K562 (cell line): Measurements from ENCODE around the gene NUP214. TPM values are rescaled to one million over a fixed set of nuclear protein-coding genes. Genes with fewer than 3 reads are reported as not detected.
A peak's percentile ranks its signal among the peaks of the same experiment; 100 is the strongest.

Experiments used
- ATAC-seq: fragments of 200-7000 bp; cut with Tn5 transposase; 3 replicates; pipeline ENCODE4 v1.9.1; 2020; ENCODE audit warnings: moderate library complexity
- BruUV-seq: library from RNA; stranded (reverse); fragments of 400-500 nt; replicated peaks from 2 replicates; lab custom pipeline; 2021; lab: Mats Ljungman, UMichigan
- CTCF ChIA-PET: fragments of 300-600 bp; formaldehyde crosslinking; extraction: SDS; loops from one replicate; lab custom pipeline; 2021; ENCODE audit warnings: low intra/inter-chr PET ratio; lab: Yijun Ruan, JAX
- POLR2A ChIA-PET: fragments of 300-600, 350-650 bp; sonication (Branson Sonifier 250); formaldehyde crosslinking; extraction: SDS; loops from one replicate; lab custom pipeline; 2021; ENCODE audit warnings: antibody characterized with exemption, inconsistent platforms; lab: Yijun Ruan, JAX
- DNase-seq, 4 experiments: peaks; one replicate each; pipeline versions ENCODE4 v3.0.0 to v3.0.0-alpha.2; 2011 to 2018; ENCODE audit warnings: low spot score in 3 of 4, mixed read lengths in 3 of 4; ENCODE audit errors: extremely low read depth in 1 of 4
- FAIRE-seq: peaks from 2 replicates; lab custom pipeline; 2011; peaks lifted over from hg19 to GRCh38; lab: Jason Lieb, UNC
- H2AFZ ChIP-seq: 2 replicates; pipeline ENCODE4 v1.6.0; 2011; ENCODE audit warnings: low read depth, low read length, control low read depth, inconsistent platforms
- H3K27ac ChIP-seq: fragments of 200-600 bp; 3 replicates; pipeline ENCODE4 v1.8.0; 2011; ENCODE audit warnings: low read depth, mild to moderate bottlenecking, control low read depth, inconsistent platforms, low read length, moderate library complexity, mixed read lengths; ENCODE audit errors: extremely low read depth
- H3K27me3 ChIP-seq, 2 experiments: fragments of 300-600 bp in 1 of 2; 2 replicates in 1 of 2; 3 replicates in 1 of 2; pipeline versions ENCODE4 v1.6.0 to v1.8.0; 2011; ENCODE audit warnings: inconsistent platforms in 2 of 2, low read length in 2 of 2, mild to moderate bottlenecking in 1 of 2, mixed read lengths in 1 of 2, moderate library complexity in 1 of 2; ENCODE audit not compliant: control insufficient read depth in 2 of 2, insufficient read depth in 2 of 2
- H3K36me3 ChIP-seq: fragments of 300-600 bp; 3 replicates; pipeline ENCODE4 v1.8.0; 2011; ENCODE audit warnings: mild to moderate bottlenecking, low read length, inconsistent platforms; ENCODE audit not compliant: control insufficient read depth, insufficient read depth
- H3K4me1 ChIP-seq, 2 experiments: fragments of 200-600 bp in 1 of 2; replicated peaks in 1 of 2; 2 replicates in 1 of 2; 3 replicates in 1 of 2; pipeline versions ENCODE4 v1.5.1 to v1.8.0; 2011; ENCODE audit warnings: inconsistent platforms in 2 of 2, low read length in 2 of 2, mild to moderate bottlenecking in 1 of 2, mixed read lengths in 1 of 2, moderate library complexity in 1 of 2; ENCODE audit not compliant: control insufficient read depth in 2 of 2, insufficient read depth in 2 of 2
- H3K4me2 ChIP-seq: 2 replicates; pipeline ENCODE4 v1.6.1; 2011; ENCODE audit warnings: low read length, control low read depth, inconsistent platforms, mixed read lengths; ENCODE audit not compliant: insufficient read depth
- H3K4me3 ChIP-seq: fragments of 200-600 bp; sonication (generic), shearing (Covaris generic); 2 replicates; pipeline ENCODE4 v1.5.1; 2016; ENCODE audit warnings: control low read depth, inconsistent platforms
- H3K79me2 ChIP-seq: fragments of 200-600 bp; 3 replicates; pipeline ENCODE4 v1.8.0; 2011; ENCODE audit warnings: low read length, inconsistent platforms; ENCODE audit not compliant: control insufficient read depth, insufficient read depth
- H3K9ac ChIP-seq, 2 experiments: 2 replicates each; pipeline versions ENCODE4 v1.6.0 to v1.6.1; 2011; ENCODE audit warnings: low read depth in 2 of 2, low read length in 2 of 2, control low read depth in 1 of 2, inconsistent platforms in 1 of 2, mild to moderate bottlenecking in 1 of 2, mixed read lengths in 1 of 2; ENCODE audit not compliant: insufficient read depth in 1 of 2
- H3K9me1 ChIP-seq: one replicate; pipeline ENCODE4 v1.6.0; 2011; ENCODE audit warnings: inconsistent platforms, mild to moderate bottlenecking, low read length, moderate library complexity; ENCODE audit not compliant: control insufficient read depth, insufficient read depth
- H3K9me3 ChIP-seq: replicated peaks from 2 replicates; pipeline ENCODE4 v1.5.1; 2011; ENCODE audit warnings: low read depth, low read length, inconsistent platforms; ENCODE audit not compliant: control insufficient read depth, insufficient read depth
- H4K20me1 ChIP-seq: replicated peaks from 2 replicates; pipeline ENCODE4 v1.6.1; 2011; ENCODE audit warnings: low read length, inconsistent platforms, mixed read lengths; ENCODE audit not compliant: control insufficient read depth, insufficient read depth
- E2F1 ChIP-seq: sonication (generic); formaldehyde crosslinking; IDR thresholded peaks from 2 replicates; pipeline ENCODE4 v1.8.1; 2023; ENCODE audit warnings: mild to moderate bottlenecking, missing genetic modification reagents, moderate library complexity
- ZNF780A ChIP-seq: fragments of 250-450 bp; sonication (Bioruptor Pico); IDR thresholded peaks from 2 replicates; pipeline ENCODE4 v1.5.0; 2021; ENCODE audit warnings: mild to moderate bottlenecking
- WGBS: fragments of 100-300 bp; shearing (Covaris generic); methylation state at CpG from one replicate; pipeline ENCODE4 v1.1.6; 2016; ENCODE audit warnings: low coverage, mixed read lengths; ENCODE audit not compliant: insufficient coverage; ENCODE audit errors: missing lambda C conversion rate; 5-methylcytosine and 5-hydroxymethylcytosine counted together
- in situ Hi-C: fragments of 300-500 bp; cut with MboI; formaldehyde crosslinking; loops from 4 replicates; pipeline ENCODE4 v1.15.0; 2018; ENCODE audit warnings: inconsistent platforms, mixed read lengths
- intact Hi-C: fragments of 100-400 bp; cut with micrococcal nuclease; formaldehyde crosslinking; loops from 2 replicates; pipeline ENCODE4 v1.14.2; 2022
- polyA plus RNA-seq, 8 experiments: library from polyadenylated mRNA; depleted of rRNA in 4 of 8; stranded (reverse) in 5 of 8; unstranded in 3 of 8; fragments of >200 nt; fragmentation: Nextera tagmentation in 2 of 8; fragmentation: Illumina TruSeq in 1 of 8; extraction: Ambion mirVana in 2 of 8; extraction: Trizol in 1 of 8; gene quantifications; 2 replicates each; pipeline versions ENCODE4 v1.2.1 to v1.2.3, GENCODE V29; 2011 to 2014; ENCODE audit warnings: inconsistent platforms in 1 of 8, missing spikeins in 1 of 8
- total RNA-seq, 7 experiments: library from RNA; depleted of rRNA in 6 of 7; stranded (reverse); fragments of >200 nt in 6 of 7; fragmentation: Illumina TruSeq in 2 of 7; extraction: Trizol in 2 of 7; gene quantifications; 2 replicates each; pipeline versions ENCODE4 v1.2.1 to v1.2.3, GENCODE V29; 2011 to 2021; ENCODE audit warnings: low replicate concordance in 1 of 7

The NUP214 gene
- total and polyA plus RNA-seq, 9 of the 15 experiments (the other 6 are each of a cell fraction or from before 2014, with no cell fraction given) = 56.9 to 332 (median 97.1) TPM

DNA sequence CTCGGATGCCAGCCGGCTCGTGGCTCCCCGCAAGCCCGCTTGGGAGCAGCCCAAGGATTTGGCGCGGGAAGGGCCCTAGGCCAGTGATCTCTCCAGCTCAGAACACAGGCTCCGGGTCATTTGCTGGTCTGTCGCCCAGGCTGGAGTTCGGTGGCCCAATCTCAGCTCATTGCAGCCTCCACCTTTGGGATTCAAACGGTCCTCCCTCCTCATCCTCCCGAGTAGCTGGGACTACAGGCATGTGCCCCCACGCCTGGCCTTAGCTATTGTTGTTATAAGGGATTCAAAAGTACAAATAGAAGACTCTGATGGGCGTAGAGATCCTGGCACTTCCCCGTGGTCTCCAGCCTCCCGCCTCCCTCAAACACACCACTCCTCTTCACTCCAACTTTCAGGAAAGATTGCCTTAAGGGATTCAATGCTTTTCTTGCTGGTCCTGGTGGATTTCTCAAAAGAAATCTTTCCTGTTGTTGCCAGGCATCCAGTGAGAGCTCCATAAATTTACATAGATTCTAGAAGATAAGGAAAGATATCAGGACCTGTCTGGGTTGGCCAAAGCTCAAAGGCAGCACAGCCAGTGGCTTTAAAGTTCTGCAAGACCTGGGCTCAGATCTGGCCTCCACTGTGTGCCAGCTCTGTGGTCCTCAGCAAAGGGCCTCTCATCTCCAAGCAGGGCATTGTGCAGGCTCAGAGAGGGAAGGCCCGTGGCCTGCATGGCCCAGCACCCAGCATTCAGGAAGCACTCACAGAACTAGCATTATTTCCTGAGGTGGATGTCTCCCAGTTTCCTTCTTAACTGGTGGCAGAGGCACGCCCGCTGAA, 28.0 kb upstream of the NUP214 start:
- in situ Hi-C loops = no loop called here
- ATAC-seq (no peak), DNase-seq (no peak), FAIRE-seq (no peak)
- Histone ChIP-seq H3K79me2 (no peaks in the 10 kb centered on the region), H3K27me3 (peaks cover 61 to 84% of the 10 kb centered on the region in 2 experiments), H3K27ac (no peak overlapping the region), H3K4me2 (peak overlapping the region; percentile 66), H2AFZ (no peak overlapping the region), H4K20me1 (peaks cover 55% of the 10 kb centered on the region), H3K36me3 (no peaks in the 10 kb centered on the region), H3K9me3 (no peaks in the 10 kb centered on the region), H3K9me1 (peaks cover 3% of the 10 kb centered on the region), H3K4me3 (peak overlapping the region; percentile 35; the same call in 1 of the 2 replicates), H3K9ac (peak overlapping the region in 1 of 2 experiments; percentile 85; a peak in 2 of 4 replicates), H3K4me1 (peaks cover 27 to 66% of the 10 kb centered on the region in 2 experiments)
- ChIA-PET POLR2A (interaction anchor here (0.6 to 99.3 kb wide), 15 partner anchors 1 to 239 kb away, joined by 3 to 3336 read pairs (median 4); partner anchors contain the start of genes AIF1L and NUP214), CTCF (interaction anchor here (1.2 kb wide), 1 partner anchor 156 kb away, joined by 3 read pairs; no protein-coding TSS in a partner anchor)
- TF ChIP-seq ZNF780A (CRISPR knock-in tag) (no peak), E2F1 (CRISPR knock-in tag) (peak; percentile 53; the same call in 1 of the 2 replicates)
- BruUV-seq = no TSS peak
- intact Hi-C loops = no loop called here
- 10% methylated on average over 19 of the region's 19 CpGs for WGBS
